Measurements from ENCODE around the gene TMEM33.

DNA sequence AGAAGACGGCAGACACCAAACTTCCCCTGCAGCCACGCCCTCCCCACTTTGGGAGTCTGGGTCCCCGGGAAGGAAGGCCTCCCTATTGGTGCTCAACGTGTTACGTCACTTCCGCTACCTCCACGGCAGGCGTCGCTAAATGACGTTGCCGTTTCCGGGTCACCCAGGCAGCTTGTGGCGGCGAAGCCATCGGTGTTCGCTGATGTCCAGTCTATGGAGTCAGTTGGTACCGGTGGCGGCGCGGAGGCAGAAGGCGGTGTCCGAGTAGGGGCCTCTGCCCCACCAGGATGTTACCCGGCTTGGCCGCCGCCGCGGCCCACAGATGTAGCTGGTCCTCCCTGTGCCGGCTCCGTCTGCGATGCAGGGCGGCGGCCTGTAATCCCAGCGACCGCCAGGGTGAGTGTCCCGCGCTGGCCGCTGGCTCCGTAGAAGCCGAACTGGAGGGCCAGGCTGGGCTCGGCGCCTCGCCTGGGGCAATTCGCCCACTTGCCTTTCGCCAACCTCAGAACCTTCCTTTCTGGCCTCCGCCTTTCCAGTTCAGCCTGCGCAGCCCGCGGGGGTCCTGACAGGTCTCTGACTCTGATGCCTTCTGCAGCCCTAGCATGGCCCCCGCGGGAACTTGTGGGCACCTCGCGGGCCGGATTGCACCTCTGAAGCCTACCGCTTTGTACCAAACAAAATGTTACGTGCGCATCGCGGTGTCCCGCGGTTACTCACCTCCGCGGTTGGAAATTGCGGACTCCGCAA lies 55.3 kb downstream of the TMEM33 start, which contains the start of gene SLC30A9:
- TF ChIP-seq SMC3 (conservative IDR thresholded peaks at IDR 0.05; ENCODE audit: poor library complexity): no peak
- TF ChIP-seq, protein P1, sequence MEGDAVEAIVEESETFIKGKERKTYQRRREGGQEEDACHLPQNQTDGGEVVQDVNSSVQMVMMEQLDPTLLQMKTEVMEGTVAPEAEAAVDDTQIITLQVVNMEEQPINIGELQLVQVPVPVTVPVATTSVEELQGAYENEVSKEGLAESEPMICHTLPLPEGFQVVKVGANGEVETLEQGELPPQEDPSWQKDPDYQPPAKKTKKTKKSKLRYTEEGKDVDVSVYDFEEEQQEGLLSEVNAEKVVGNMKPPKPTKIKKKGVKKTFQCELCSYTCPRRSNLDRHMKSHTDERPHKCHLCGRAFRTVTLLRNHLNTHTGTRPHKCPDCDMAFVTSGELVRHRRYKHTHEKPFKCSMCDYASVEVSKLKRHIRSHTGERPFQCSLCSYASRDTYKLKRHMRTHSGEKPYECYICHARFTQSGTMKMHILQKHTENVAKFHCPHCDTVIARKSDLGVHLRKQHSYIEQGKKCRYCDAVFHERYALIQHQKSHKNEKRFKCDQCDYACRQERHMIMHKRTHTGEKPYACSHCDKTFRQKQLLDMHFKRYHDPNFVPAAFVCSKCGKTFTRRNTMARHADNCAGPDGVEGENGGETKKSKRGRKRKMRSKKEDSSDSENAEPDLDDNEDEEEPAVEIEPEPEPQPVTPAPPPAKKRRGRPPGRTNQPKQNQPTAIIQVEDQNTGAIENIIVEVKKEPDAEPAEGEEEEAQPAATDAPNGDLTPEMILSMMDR (IDR thresholded peaks at IDR 0.05; ENCODE audit: poor library complexity, severe bottlenecking): peak; percentile 63
- TF ChIP-seq, protein P2, sequence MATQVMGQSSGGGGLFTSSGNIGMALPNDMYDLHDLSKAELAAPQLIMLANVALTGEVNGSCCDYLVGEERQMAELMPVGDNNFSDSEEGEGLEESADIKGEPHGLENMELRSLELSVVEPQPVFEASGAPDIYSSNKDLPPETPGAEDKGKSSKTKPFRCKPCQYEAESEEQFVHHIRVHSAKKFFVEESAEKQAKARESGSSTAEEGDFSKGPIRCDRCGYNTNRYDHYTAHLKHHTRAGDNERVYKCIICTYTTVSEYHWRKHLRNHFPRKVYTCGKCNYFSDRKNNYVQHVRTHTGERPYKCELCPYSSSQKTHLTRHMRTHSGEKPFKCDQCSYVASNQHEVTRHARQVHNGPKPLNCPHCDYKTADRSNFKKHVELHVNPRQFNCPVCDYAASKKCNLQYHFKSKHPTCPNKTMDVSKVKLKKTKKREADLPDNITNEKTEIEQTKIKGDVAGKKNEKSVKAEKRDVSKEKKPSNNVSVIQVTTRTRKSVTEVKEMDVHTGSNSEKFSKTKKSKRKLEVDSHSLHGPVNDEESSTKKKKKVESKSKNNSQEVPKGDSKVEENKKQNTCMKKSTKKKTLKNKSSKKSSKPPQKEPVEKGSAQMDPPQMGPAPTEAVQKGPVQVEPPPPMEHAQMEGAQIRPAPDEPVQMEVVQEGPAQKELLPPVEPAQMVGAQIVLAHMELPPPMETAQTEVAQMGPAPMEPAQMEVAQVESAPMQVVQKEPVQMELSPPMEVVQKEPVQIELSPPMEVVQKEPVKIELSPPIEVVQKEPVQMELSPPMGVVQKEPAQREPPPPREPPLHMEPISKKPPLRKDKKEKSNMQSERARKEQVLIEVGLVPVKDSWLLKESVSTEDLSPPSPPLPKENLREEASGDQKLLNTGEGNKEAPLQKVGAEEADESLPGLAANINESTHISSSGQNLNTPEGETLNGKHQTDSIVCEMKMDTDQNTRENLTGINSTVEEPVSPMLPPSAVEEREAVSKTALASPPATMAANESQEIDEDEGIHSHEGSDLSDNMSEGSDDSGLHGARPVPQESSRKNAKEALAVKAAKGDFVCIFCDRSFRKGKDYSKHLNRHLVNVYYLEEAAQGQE (IDR thresholded peaks at IDR 0.05; ENCODE audit: borderline replicate concordance): peak; percentile 63
- TF ChIP-seq RAD21 (conservative IDR thresholded peaks at IDR 0.05): no peak
- TF ChIP-seq POLR2AphosphoS5 (IDR thresholded peaks at IDR 0.05): peak; percentile 97
- no peak for TF ChIP-seq EZH2 (IDR thresholded peaks at IDR 0.05; ENCODE audit: borderline replicate concordance, insufficient read depth, low read length, poor library complexity, severe bottlenecking)
- peak; percentile 81 for TF ChIP-seq TAF1 (IDR thresholded peaks at IDR 0.05; ENCODE audit: low read depth)
